Activated B cell treated with CpG ODN at 0.5 μM for 24 hours (primary cell): ENCODE data around the gene ATP7A. TPM values are rescaled to one million over a fixed set of nuclear protein-coding genes. Genes with fewer than 3 reads are reported as not detected.
"Not testable (repeated sequence)": the region's sequence is repeated elsewhere in the genome, so short reads cannot be mapped to it uniquely, and the experiment has no call there.

ENCODE experiments used
- ATAC-seq: fragments of 200-7000 bp; cut with Tn5 transposase; one replicate; pipeline ENCODE4 v1.10.0; 2021; ENCODE audit warnings: low read depth, mild to moderate bottlenecking, moderate library complexity
- CTCF ChIA-PET: fragments of 350-600 bp; sonication (Branson Sonifier 250); formaldehyde crosslinking; loops from one replicate; lab custom pipeline; 2021; ENCODE audit warnings: antibody characterized with exemption; lab: Charles Lee
- POLR2A ChIA-PET: fragments of 350-600 bp; sonication (Branson Sonifier 250); formaldehyde crosslinking; loops from one replicate; lab custom pipeline; 2021; ENCODE audit warnings: antibody characterized with exemption; lab: Charles Lee
- DNase-seq: peaks from one replicate; pipeline ENCODE4 v3.0.0; 2022
- H3K27ac Mint-ChIP-seq: one replicate; pipeline ENCODE4 v1.8.0; 2020; ENCODE audit warnings: mixed read lengths
- H3K27me3 Mint-ChIP-seq: one replicate; pipeline ENCODE4 v1.8.0; 2021; ENCODE audit warnings: mixed read lengths
- H3K36me3 Mint-ChIP-seq: one replicate; pipeline ENCODE4 v1.8.0; 2021; ENCODE audit warnings: low read depth, mixed read lengths
- H3K4me1 Mint-ChIP-seq: one replicate; pipeline ENCODE4 v1.8.0; 2021; ENCODE audit warnings: mixed read lengths
- H3K4me3 Mint-ChIP-seq: one replicate; pipeline ENCODE4 v1.8.0; 2020; ENCODE audit warnings: mild to moderate bottlenecking, mixed read lengths
- H3K9me3 Mint-ChIP-seq: one replicate; pipeline ENCODE4 v1.8.0; 2020; ENCODE audit warnings: mixed read lengths
- intact Hi-C: fragments of 100-400 bp; cut with micrococcal nuclease; formaldehyde crosslinking; loops from one replicate; pipeline ENCODE4 v1.15.1; 2024
- total RNA-seq: library from RNA; stranded (reverse); gene quantifications from 2 replicates; pipeline ENCODE4 v1.2.3, GENCODE V29; 2022
- TF ChIP-seq, protein P1 (sequence below): fragments of 200-600 bp; IDR thresholded peaks from one replicate; pipeline ENCODE4 v1.8.0; 2022; ENCODE audit warnings: antibody characterized with exemption, mild to moderate bottlenecking

Gene ATP7A
- total RNA-seq, 1 donor from 2014 or later = 9.4 TPM

DNA sequence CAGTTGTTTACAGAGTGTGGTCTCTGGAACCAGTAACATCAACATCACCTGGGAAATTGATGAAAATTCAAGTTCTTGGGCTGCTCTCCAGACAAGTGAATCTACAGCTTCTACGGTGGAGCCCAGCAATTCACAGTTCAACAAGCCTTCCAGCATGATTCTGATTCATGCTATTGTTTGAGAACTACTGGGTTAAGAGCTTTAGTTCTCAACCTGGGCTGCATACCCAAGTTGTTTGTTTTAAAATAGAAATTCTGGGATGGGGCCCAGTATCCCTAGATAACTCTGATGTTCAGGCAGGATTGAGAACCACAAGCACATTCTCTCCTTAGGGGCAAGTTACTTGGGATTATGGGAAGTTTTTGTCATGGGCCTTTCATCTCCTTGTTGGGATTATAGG is 155.6 kb downstream of the ATP7A start:
- peaks cover 4% of the 10 kb centered on the region for H3K9me3 Mint-ChIP-seq
- peaks cover 5% of the 10 kb centered on the region for H3K4me1 Mint-ChIP-seq
- DNase-seq = no peak
- no peaks in the 10 kb centered on the region for H3K27me3 Mint-ChIP-seq
- H3K36me3 Mint-ChIP-seq = no peaks in the 10 kb centered on the region
- intact Hi-C loops = no loop called here
- no peak overlapping the region for H3K27ac Mint-ChIP-seq
- CTCF ChIA-PET = no interaction called here
- H3K4me3 Mint-ChIP-seq = no peak overlapping the region
- TF ChIP-seq, protein P1, sequence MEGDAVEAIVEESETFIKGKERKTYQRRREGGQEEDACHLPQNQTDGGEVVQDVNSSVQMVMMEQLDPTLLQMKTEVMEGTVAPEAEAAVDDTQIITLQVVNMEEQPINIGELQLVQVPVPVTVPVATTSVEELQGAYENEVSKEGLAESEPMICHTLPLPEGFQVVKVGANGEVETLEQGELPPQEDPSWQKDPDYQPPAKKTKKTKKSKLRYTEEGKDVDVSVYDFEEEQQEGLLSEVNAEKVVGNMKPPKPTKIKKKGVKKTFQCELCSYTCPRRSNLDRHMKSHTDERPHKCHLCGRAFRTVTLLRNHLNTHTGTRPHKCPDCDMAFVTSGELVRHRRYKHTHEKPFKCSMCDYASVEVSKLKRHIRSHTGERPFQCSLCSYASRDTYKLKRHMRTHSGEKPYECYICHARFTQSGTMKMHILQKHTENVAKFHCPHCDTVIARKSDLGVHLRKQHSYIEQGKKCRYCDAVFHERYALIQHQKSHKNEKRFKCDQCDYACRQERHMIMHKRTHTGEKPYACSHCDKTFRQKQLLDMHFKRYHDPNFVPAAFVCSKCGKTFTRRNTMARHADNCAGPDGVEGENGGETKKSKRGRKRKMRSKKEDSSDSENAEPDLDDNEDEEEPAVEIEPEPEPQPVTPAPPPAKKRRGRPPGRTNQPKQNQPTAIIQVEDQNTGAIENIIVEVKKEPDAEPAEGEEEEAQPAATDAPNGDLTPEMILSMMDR = no peak
- POLR2A ChIA-PET = no interaction called here
- ATAC-seq = no peak

DNA sequence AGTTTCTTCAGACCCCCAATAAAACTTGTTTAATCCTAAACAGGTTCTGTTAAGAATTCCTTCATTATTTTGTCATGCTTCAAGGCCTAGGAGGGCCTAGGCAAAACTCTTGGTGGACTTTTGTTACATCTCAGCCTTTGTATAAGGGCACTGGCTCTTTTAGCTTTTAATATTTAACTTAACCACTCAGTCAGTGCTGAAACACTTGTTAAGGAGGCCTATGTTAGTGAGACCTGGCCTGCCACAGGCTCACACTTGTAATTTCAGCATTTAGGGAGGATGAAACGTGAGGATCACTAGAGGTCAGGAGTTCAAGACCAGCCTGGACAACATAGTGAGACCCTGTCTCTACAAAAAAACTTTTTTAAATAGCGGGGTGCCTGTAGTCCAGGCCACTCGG is 160.8 kb downstream of the ATP7A start:
- DNase-seq (no peak), ATAC-seq (no peak)
- Mint-ChIP-seq H3K4me1 (no peaks in the 10 kb centered on the region), H3K27ac (no peak overlapping the region), H3K27me3 (no peaks in the 10 kb centered on the region), H3K4me3 (no peak overlapping the region), H3K36me3 (no peaks in the 10 kb centered on the region), H3K9me3 (peaks cover 8% of the 10 kb centered on the region)
- intact Hi-C loops = no loop called here
- CTCF ChIA-PET = interaction anchor here (0.9 kb wide), 1 partner anchor 153 kb away, joined by 3 read pairs; no protein-coding TSS in a partner anchor
- POLR2A ChIA-PET = interaction anchor here (0.6 kb wide), 1 partner anchor 175 kb away, joined by 6 read pairs; no protein-coding TSS in a partner anchor
- TF ChIP-seq, protein P1 = no peak

DNA sequence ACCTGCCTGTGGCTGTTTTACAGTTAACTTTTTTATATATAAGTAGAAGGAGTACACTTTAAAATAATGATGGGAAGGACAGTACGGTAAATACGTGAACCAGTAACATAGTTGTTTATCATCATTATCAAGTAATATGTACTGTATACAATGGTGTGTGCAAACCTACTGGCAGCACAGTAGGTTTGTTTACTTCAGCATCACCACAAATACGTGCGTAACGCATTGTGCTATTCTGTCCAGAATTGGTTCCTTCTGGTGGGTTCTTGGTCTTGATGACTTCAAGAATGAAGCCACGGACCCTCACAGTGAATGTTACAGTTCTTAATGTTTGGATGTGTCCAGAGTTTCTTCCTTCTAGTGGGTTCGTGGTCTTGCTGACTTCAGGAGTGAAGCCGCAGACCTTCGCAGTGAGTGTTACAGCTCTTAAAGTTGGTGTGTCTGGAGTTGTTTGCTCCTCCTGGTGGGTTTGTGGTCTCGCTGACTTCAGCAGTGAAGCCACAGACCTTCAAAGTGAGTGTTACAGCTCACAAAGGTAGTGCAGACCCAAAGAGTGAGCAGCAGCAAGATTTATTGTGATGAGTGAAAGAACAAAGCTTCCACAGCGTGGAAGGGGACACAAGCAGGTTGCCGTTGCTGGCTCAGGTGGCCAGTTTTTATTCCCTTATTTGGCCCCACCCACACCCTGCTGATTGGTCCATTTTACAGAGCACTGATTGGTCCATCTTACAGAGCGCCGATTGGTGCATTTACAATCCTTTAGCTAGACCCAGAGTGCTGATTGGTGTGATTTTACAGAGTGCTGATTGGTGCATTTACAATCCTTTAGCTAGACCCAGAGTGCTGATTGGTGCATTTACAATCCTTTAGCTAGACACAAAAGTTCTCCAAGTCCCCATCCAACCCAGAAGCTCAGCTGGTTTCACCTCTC is 162.9 kb downstream of the ATP7A start:
- intact Hi-C loops, CTCF ChIA-PET, H3K4me3 Mint-ChIP-seq, H3K27me3 Mint-ChIP-seq, POLR2A ChIA-PET, H3K27ac Mint-ChIP-seq, H3K9me3 Mint-ChIP-seq, H3K4me1 Mint-ChIP-seq, DNase-seq, ATAC-seq, H3K36me3 Mint-ChIP-seq: not testable (repeated sequence)

DNA sequence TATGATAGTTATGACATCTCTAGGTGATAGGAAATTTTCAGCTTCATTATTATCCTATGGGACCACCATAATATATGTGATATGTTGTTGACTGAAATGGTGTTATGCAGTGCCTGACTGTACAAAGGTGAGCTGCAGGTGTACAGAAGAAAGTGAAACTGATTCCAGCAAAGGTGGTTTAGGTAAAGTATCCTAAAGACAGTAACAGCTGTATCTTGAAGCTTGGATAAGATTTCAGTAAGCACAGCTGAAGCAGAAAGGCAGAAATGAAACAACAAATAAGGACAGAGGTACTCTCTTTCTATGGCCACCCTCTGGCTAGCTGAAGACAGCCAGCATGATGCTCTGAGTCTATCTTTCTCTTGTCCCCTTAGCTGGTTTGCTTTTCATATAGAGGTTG is 163.6 kb downstream of the ATP7A start:
- TF ChIP-seq, protein P1 = no peak
- H3K27ac Mint-ChIP-seq = no peak overlapping the region
- intact Hi-C loops = no loop called here
- no peaks in the 10 kb centered on the region for H3K4me1 Mint-ChIP-seq
- CTCF ChIA-PET = no interaction called here
- no peak overlapping the region for H3K4me3 Mint-ChIP-seq
- DNase-seq = no peak
- no peaks in the 10 kb centered on the region for H3K36me3 Mint-ChIP-seq
- H3K27me3 Mint-ChIP-seq = no peaks in the 10 kb centered on the region
- no peak for ATAC-seq
- H3K9me3 Mint-ChIP-seq = peaks cover 4% of the 10 kb centered on the region
- POLR2A ChIA-PET = no interaction called here

DNA sequence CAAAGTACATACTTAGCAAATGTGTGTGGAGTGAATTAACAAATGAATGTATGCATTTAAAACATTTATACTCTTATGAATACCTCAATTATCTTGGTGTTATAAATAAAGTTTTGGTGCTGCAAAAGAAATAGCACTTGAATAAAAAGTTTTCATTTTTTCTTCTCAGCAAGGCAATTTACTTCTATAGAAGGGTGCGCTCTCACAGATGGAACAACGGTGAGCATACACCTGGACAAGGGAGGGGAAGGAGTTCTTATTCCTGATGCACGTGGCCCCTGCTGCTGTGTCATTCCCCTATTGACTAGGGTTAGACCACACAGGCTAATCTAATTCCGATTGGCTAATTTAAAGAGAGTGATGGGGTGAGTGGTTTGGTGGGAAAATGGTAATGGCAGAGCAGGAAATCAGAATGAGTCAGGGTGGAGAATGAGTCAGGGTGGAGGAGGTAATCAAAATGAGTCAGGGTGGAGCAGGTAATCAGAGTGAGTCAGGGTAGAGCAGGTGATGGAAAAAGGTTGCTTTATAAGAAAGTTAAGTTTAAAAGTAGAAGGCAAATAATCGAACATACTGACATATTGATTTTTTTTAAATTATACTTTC is 165.4 kb downstream of the ATP7A start:
- DNase-seq (no peak), ATAC-seq (no peak)
- Mint-ChIP-seq H3K4me1 (no peaks in the 10 kb centered on the region), H3K4me3 (no peak overlapping the region), H3K36me3 (no peaks in the 10 kb centered on the region), H3K9me3 (peaks cover 4% of the 10 kb centered on the region), H3K27ac (no peak overlapping the region), H3K27me3 (no peaks in the 10 kb centered on the region)
- TF ChIP-seq, protein P1 = no peak
- CTCF ChIA-PET = no interaction called here
- intact Hi-C loops = no loop called here
- POLR2A ChIA-PET = interaction anchor here (0.7 kb wide), 1 partner anchor 664 kb away, joined by 4 read pairs; no protein-coding TSS in a partner anchor

DNA sequence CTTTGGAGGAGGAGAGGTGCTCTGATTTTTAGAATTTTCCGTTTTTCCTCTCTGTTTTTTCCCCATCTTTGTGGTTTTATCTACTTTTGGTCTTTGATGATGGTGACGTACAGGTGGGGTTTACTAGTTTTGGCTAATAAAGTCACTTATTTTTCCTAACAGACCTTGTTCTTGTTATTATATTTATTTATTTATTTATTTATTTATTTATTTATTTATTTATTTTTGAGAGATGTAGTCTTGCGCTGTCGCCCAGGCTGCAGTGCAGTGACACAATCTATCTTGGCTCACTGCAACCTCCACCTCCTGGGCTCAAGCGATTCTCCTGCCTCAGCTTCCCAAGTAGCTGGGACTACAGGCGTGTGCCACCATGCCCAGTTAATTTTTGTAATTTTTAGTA is 170.9 kb downstream of the ATP7A start:
- intact Hi-C loops, CTCF ChIA-PET, H3K36me3 Mint-ChIP-seq, H3K27me3 Mint-ChIP-seq, H3K27ac Mint-ChIP-seq, H3K9me3 Mint-ChIP-seq, H3K4me3 Mint-ChIP-seq, DNase-seq, POLR2A ChIA-PET, ATAC-seq, H3K4me1 Mint-ChIP-seq: not testable (repeated sequence)
